AG20443 (cell line): ENCODE measurements around the gene EIF3CL.
"Not testable (repeated sequence)": the region's sequence is repeated elsewhere in the genome, so short reads cannot be mapped to it uniquely, and the experiment has no call there.

Experiments
- DNase-seq: peaks from one replicate; pipeline ENCODE4 v3.0.0; 2012; ENCODE audit warnings: low spot score, mixed read lengths

The EIF3CL gene

GRCh38 chr16:28363408-28363807 lies 40.2 kb downstream of the EIF3CL start, which contains the start of gene NPIPB6:
TSS of gene NPIPB6 (minus strand) at chr16:28363508. CDS start at chr16:28362822, 686 bp downstream.
- not testable (repeated sequence) for DNase-seq

- DNase-seq: not testable (repeated sequence)
Measured at GRCh38 chr16:28362600-28362999, 41.0 kb downstream of the EIF3CL start.

- DNase-seq: not testable (repeated sequence)
Measured at GRCh38 chr16:28338230-28338629, 65.4 kb downstream of the EIF3CL start.

DNA sequence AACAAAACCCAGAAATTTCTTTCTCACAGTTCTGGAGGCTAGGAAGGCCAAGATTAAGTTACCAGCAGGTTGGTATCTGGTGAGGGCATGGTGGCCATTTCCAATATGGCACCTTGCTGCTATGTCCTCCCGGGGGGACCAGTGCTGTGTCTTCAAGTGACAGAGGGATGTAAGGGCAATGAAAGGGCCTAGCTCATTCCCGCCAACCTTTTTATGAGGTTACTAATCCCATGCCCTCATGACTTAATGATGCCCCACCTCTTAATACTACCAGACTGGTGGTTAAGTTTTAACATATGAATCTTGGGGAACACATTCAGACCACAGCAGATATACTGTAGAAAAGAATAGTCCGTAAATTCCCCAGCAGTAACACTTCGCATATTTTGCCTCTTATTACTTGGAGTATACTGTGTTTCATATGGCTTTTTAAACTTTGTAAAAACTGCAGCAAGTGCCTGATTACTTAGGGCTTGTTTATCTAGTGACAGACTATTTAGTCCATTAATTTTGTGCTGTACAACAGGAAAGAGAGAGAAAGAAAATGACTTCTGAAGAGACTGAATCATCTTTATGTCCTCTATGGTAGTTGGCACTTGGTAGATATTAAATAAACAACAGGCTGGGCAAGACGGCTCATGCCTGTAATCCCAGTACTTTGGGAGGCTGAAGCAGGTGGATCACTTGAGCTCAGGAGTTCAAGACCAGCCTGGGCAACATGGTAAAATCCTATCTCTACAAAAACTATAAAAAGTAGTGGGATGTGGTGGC lies 66.5 kb downstream of the EIF3CL start:
- DNase-seq: not testable (repeated sequence)

- not testable (repeated sequence) for DNase-seq
Measured at GRCh38 chr16:28335678-28336077, 68.0 kb downstream of the EIF3CL start.

DNA sequence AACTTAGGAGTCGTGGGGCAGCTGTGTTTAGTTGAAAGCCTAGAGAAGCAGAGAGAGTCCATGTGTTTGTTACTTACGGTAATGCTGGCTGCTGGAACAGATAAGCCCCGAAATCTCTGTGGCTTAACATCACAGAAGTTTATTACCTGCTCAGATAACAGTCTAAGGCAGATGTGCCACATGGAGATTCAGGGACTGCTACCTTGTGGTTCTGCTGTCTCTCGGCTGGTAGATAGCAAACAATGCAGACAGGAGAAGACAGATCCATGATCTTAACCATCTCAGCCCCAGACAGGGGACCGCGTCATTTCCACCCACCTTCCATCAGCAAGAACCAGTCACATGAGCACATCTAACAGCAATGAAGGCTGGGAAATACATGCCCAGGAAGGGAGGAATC lies 71.0 kb downstream of the EIF3CL start:
- not testable (repeated sequence) for DNase-seq

DNA sequence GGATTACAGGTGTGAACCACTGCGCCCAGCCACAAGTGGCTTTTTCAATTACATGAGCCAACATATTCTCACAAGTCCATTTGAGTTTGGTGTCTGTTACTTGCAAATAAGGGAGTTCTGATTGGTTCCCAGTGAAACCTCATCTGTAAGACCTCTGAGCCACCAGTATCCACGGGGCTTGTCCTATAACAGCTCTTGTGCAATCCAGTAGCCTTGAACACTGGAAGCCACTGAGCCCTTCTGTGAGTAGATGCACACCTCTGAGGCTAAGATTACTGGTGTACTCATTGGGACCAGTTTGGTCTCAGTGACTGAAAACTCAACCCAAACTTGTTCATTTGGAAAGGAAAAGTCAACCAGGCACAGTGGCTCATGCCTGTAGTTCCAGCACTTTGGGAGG lies 72.7 kb downstream of the EIF3CL start:
- DNase-seq: not testable (repeated sequence)

DNA sequence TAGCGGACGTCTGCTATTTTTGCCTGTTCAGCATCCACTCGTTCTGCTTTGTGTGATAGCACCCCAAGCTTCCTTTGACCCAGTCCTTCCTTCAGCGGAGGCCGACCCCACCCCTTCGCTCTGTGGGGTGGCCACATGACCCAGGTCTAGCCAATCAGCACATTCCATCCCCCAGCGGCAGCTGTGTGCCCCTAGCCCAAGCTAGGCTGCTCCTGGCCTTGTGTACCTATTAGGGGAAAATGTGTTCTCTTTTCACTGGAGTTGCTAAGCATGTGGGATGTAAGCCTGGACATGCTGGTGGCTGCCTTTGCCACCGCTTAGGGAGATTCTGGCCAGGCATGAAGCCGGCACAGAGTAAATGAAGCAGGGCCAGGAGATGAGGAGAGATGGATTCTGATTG lies 73.4 kb downstream of the EIF3CL start:
- not testable (repeated sequence) for DNase-seq
